ENCODE data around the gene LRRC56. TPM values are rescaled to one million over a fixed set of nuclear protein-coding genes. Genes with fewer than 3 reads are reported as not detected.
A peak's percentile ranks its signal among the peaks of the same experiment; 100 is the strongest.

LRRC56 gene
- total RNA-seq, 1 donor from 2014 or later: 0.82 TPM

GRCh38 chr11:492427-493226 lies 44.7 kb upstream of the LRRC56 start:
- TF ChIP-seq EZH2 (IDR thresholded peaks at IDR 0.05; ENCODE audit: insufficient read depth, low read length) (no peak), CTCF (IDR thresholded peaks at IDR 0.05; ENCODE audit: insufficient read depth, low read depth, low read length) (no peak)
- H3K36me3 Mint-ChIP-seq (ENCODE audit: low read depth, unreplicated experiment): peaks cover 20% of the 10 kb centered on the region
- H3K27ac Mint-ChIP-seq (ENCODE audit: unreplicated experiment): peak overlapping the region; percentile 47
- no peaks in the 10 kb centered on the region for H3K4me1 ChIP-seq (ENCODE audit: insufficient read depth, low read length)
- FAIRE-seq: no peak
- H3K27me3 ChIP-seq (ENCODE audit: insufficient read depth, low read length): no peaks in the 10 kb centered on the region
- H3K4me3 ChIP-seq (ENCODE audit: insufficient read depth, low read depth, low read length): no peak overlapping the region
- H2AFZ ChIP-seq (ENCODE audit: low read depth, low read length): no peak overlapping the region
- peaks cover 6% of the 10 kb centered on the region for H3K9me3 ChIP-seq (ENCODE audit: insufficient read depth, low read depth, low read length)
- H3K36me3 ChIP-seq (ENCODE audit: insufficient read depth, low read length): peaks cover 12% of the 10 kb centered on the region
- no peak overlapping the region for H3K27ac ChIP-seq (ENCODE audit: low read depth, low read length)
- no peak overlapping the region for H3K9ac ChIP-seq (ENCODE audit: low read length)
- H3K27me3 Mint-ChIP-seq (ENCODE audit: low read depth, unreplicated experiment): no peaks in the 10 kb centered on the region
- H3K4me2 ChIP-seq (ENCODE audit: low read length): no peak overlapping the region
- peaks cover 23% of the 10 kb centered on the region for H4K20me1 ChIP-seq (ENCODE audit: insufficient read depth, low read length)
- H3K79me2 ChIP-seq (ENCODE audit: insufficient read depth, low read length): no peaks in the 10 kb centered on the region
- H3K4me1 Mint-ChIP-seq (ENCODE audit: low read depth, unreplicated experiment): peaks cover 3% of the 10 kb centered on the region
- H3K4me3 Mint-ChIP-seq (ENCODE audit: unreplicated experiment): no peak overlapping the region
- peaks cover 3% of the 10 kb centered on the region for H3K9me3 Mint-ChIP-seq (ENCODE audit: unreplicated experiment)
- no peak for DNase-seq (ENCODE audit: low read depth)

GRCh38 chr11:494761-495536 lies 42.4 kb upstream of the LRRC56 start:
- no peak for DNase-seq (ENCODE audit: low read depth)
- no peak overlapping the region for H3K4me3 Mint-ChIP-seq (ENCODE audit: unreplicated experiment)
- Histone ChIP-seq H3K4me2 (ENCODE audit: low read length) (no peak overlapping the region), H3K9me3 (ENCODE audit: insufficient read depth, low read depth, low read length) (peaks cover 8% of the 10 kb centered on the region), H3K79me2 (ENCODE audit: insufficient read depth, low read length) (no peaks in the 10 kb centered on the region), H3K4me1 (ENCODE audit: insufficient read depth, low read length) (no peaks in the 10 kb centered on the region), H4K20me1 (ENCODE audit: insufficient read depth, low read length) (peaks cover 31% of the 10 kb centered on the region), H3K36me3 (ENCODE audit: insufficient read depth, low read length) (peaks cover 20% of the 10 kb centered on the region), H3K27ac (ENCODE audit: low read depth, low read length) (peak overlapping the region; percentile 5), H3K9ac (ENCODE audit: low read length) (no peak overlapping the region), H3K4me3 (ENCODE audit: insufficient read depth, low read depth, low read length) (no peak overlapping the region), H2AFZ (ENCODE audit: low read depth, low read length) (no peak overlapping the region), H3K27me3 (ENCODE audit: insufficient read depth, low read length) (no peaks in the 10 kb centered on the region)
- FAIRE-seq: no peak
- peaks cover 3% of the 10 kb centered on the region for H3K4me1 Mint-ChIP-seq (ENCODE audit: low read depth, unreplicated experiment)
- peaks cover 3% of the 10 kb centered on the region for H3K9me3 Mint-ChIP-seq (ENCODE audit: unreplicated experiment)
- H3K36me3 Mint-ChIP-seq (ENCODE audit: low read depth, unreplicated experiment): peaks cover 27% of the 10 kb centered on the region
- TF ChIP-seq EZH2 (IDR thresholded peaks at IDR 0.05; ENCODE audit: insufficient read depth, low read length): no peak
- TF ChIP-seq CTCF (IDR thresholded peaks at IDR 0.05; ENCODE audit: insufficient read depth, low read depth, low read length): no peak
- no peaks in the 10 kb centered on the region for H3K27me3 Mint-ChIP-seq (ENCODE audit: low read depth, unreplicated experiment)
- no peak overlapping the region for H3K27ac Mint-ChIP-seq (ENCODE audit: unreplicated experiment)

Data from astrocyte (in vitro differentiated cells and primary cell).